ENCODE data around the gene TSPAN9. TPM values are rescaled to one million over a fixed set of nuclear protein-coding genes. Genes with fewer than 3 reads are reported as not detected.

The TSPAN9 gene
- total RNA-seq, 2 experiments from 2014 or later: 0.07 TPM; not detected in 1

DNA sequence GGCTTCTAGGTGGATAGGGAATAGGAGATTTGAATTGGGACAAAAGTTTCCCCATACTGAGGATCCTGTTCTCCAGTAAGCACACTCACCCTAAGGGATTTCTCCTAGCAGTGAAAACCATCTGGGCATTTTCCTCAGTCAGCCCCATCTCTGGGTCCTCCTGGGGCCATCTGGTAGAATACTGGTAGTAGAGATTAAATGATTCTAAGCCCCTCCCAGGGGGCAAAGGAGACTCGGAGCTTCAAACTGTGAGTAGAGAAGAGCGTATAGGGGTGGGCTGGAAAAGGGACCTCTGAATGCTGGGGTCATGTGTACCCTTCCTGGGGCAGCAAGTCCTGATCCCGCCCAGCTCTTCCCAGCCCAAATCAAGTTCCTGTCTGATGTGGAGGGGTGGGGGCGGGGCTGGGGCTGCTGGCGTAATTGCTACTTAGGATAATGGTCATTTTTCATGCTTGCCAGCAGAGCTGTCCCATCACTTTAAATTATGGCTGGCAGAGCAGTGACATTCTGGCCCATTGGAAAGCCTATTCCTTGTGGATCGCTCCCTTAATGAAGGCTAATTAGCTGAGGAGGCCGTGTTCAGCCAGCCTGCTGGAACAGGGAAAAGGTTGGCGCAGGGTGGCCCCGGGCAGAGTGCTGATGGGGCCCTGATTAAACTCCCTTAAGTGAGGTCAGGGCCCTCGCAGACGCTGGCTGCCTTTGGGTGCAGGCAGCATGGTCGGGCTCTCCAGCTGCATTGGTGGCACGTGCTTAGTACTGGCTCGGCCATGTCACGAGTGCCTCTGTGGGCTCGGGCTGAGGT lies 127.8 kb downstream of the TSPAN9 start:
- intact Hi-C loops (cut with micrococcal nuclease): loop anchor here (5.0 kb wide), 1 partner anchor 133 kb away; no protein-coding TSS in a partner anchor
- TF ChIP-seq, protein P1, sequence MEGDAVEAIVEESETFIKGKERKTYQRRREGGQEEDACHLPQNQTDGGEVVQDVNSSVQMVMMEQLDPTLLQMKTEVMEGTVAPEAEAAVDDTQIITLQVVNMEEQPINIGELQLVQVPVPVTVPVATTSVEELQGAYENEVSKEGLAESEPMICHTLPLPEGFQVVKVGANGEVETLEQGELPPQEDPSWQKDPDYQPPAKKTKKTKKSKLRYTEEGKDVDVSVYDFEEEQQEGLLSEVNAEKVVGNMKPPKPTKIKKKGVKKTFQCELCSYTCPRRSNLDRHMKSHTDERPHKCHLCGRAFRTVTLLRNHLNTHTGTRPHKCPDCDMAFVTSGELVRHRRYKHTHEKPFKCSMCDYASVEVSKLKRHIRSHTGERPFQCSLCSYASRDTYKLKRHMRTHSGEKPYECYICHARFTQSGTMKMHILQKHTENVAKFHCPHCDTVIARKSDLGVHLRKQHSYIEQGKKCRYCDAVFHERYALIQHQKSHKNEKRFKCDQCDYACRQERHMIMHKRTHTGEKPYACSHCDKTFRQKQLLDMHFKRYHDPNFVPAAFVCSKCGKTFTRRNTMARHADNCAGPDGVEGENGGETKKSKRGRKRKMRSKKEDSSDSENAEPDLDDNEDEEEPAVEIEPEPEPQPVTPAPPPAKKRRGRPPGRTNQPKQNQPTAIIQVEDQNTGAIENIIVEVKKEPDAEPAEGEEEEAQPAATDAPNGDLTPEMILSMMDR (IDR thresholded peaks at IDR 0.05): no peak
- Mint-ChIP-seq H3K9me3 (no peaks in the 10 kb centered on the region), H3K27ac (no peak overlapping the region), H3K27me3 (peaks cover 24% of the 10 kb centered on the region), H3K36me3 (ENCODE audit: low read depth) (no peaks in the 10 kb centered on the region), H3K4me3 (no peak overlapping the region), H3K4me1 (ENCODE audit: low read depth) (peaks cover under 1% of the 10 kb centered on the region)
- DNase-seq (no peak), ATAC-seq (no peak)
- ChIA-PET CTCF (no interaction called here), POLR2A (no interaction called here)

GRCh38 chr12:3205742-3206519 lies 128.8 kb downstream of the TSPAN9 start:
- intact Hi-C loops (cut with micrococcal nuclease): no loop called here
- Mint-ChIP-seq H3K4me1 (ENCODE audit: low read depth) (no peaks in the 10 kb centered on the region), H3K27ac (no peak overlapping the region), H3K36me3 (ENCODE audit: low read depth) (no peaks in the 10 kb centered on the region), H3K9me3 (no peaks in the 10 kb centered on the region), H3K27me3 (peaks cover 23% of the 10 kb centered on the region), H3K4me3 (no peak overlapping the region)
- no peak for ATAC-seq
- ChIA-PET CTCF (interaction anchor here (1.2 to 1.7 kb wide), 2 partner anchors 70 to 71 kb away, joined by 3 to 6 read pairs; no protein-coding TSS in a partner anchor), POLR2A (no interaction called here)
- TF ChIP-seq, protein P1 (IDR thresholded peaks at IDR 0.05): no peak
- DNase-seq: no peak

GRCh38 chr12:3206536-3207072 lies 129.4 kb downstream of the TSPAN9 start:
- CTCF ChIA-PET: interaction anchor here (1.0 to 1.7 kb wide), 4 partner anchors 69 to 133 kb away, joined by 3 to 6 read pairs (median 4); no protein-coding TSS in a partner anchor
- TF ChIP-seq, protein P1 (IDR thresholded peaks at IDR 0.05): no peak
- DNase-seq (no peak), ATAC-seq (no peak)
- H3K9me3 Mint-ChIP-seq: no peaks in the 10 kb centered on the region
- H3K27ac Mint-ChIP-seq: no peak overlapping the region
- no peaks in the 10 kb centered on the region for H3K36me3 Mint-ChIP-seq (ENCODE audit: low read depth)
- intact Hi-C loops (cut with micrococcal nuclease): no loop called here
- POLR2A ChIA-PET: no interaction called here
- no peaks in the 10 kb centered on the region for H3K4me1 Mint-ChIP-seq (ENCODE audit: low read depth)
- no peak overlapping the region for H3K4me3 Mint-ChIP-seq
- H3K27me3 Mint-ChIP-seq: peaks cover 16% of the 10 kb centered on the region

DNA sequence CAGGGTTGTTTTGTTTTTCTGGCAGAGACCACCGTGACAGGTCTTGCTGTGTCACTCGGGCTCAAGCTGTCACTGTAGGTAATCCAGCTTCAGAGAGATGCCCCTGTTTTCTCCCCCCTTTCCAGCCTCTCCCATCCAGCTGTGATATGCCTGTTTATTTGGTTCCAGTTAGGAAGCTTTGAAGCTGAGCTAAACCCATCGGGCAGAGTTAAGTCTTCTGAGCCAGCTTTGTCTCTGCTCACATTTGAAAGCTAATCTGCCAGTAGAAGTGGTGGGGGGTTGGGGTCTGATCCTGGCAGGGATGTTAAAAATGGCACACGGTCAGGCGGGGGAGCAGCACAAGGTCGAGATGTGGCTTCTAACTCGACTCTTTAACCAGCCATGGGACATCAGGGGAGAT lies 130.0 kb downstream of the TSPAN9 start:
- Mint-ChIP-seq H3K36me3 (ENCODE audit: low read depth) (no peaks in the 10 kb centered on the region), H3K27me3 (peaks cover 13% of the 10 kb centered on the region), H3K4me1 (ENCODE audit: low read depth) (no peaks in the 10 kb centered on the region), H3K4me3 (no peak overlapping the region), H3K27ac (no peak overlapping the region), H3K9me3 (no peaks in the 10 kb centered on the region)
- CTCF ChIA-PET: interaction anchor here (1.0 to 1.8 kb wide), 5 partner anchors 68 to 134 kb away, joined by 3 to 16 read pairs (median 5); no protein-coding TSS in a partner anchor
- POLR2A ChIA-PET: no interaction called here
- intact Hi-C loops (cut with micrococcal nuclease): no loop called here
- no peak for DNase-seq
- TF ChIP-seq, protein P1 (IDR thresholded peaks at IDR 0.05): no peak
- no peak for ATAC-seq
